GM19193 (cell line): ENCODE results near the gene NUP153.

Source experiments
- POLR2A ChIP-seq: IDR thresholded peaks from 4 replicates; pipeline ENCODE4 v1.6.1; 2011; ENCODE audit not compliant: insufficient read depth, insufficient read length; ENCODE audit errors: extremely low read depth

NUP153 gene

DNA sequence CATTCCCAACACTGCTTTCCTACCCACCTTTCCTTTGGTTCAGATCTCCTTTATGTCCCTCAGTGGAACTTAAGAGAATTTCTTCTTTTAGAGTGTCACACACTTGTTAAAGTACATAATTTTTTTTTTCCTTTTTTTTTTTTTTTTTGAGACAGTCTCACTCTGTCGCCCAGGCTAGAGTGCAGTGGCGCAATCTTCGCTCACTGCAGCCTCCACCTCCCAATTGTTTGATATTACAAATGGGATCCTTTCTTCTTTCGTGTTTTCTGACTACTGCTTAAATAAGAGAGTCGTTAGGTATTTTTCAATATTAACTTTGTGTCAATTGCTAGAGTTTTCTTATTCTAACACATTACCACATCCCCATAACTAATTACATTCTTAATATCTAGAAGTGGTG is 29.1 kb downstream of the NUP153 start:
- no peak for TF ChIP-seq POLR2A

DNA sequence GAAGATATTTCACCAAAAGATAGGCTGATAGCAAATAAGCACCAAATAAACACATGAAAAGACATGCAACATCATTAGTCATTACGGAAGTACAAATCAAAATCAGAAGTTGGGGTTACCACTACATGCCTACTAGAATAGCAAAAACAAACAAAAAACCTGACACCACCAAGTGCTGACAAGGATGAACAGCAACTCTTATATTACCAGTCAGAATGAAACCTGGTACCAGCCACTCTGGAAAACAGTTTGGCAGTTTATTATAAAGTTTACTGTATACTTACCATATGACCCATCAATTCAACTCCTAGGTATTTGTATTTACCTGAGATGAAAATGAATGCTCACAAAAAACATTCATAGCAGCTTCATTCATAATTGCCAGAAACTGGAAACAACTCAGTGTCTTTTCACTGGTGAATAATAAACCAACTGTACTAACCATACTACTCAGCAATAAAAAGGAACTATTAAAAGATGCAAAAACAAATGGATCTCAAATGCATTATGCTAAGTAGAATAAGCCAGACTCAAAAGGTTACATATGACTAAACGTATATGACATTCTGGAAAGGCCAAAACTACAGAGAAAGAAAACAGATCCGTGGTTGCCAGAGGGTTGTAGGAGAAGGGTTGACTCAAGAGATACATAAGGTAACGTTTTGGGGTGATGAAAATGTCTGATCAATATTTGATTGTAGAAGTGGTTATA is 33.0 kb downstream of the NUP153 start:
- no peak for TF ChIP-seq POLR2A

DNA sequence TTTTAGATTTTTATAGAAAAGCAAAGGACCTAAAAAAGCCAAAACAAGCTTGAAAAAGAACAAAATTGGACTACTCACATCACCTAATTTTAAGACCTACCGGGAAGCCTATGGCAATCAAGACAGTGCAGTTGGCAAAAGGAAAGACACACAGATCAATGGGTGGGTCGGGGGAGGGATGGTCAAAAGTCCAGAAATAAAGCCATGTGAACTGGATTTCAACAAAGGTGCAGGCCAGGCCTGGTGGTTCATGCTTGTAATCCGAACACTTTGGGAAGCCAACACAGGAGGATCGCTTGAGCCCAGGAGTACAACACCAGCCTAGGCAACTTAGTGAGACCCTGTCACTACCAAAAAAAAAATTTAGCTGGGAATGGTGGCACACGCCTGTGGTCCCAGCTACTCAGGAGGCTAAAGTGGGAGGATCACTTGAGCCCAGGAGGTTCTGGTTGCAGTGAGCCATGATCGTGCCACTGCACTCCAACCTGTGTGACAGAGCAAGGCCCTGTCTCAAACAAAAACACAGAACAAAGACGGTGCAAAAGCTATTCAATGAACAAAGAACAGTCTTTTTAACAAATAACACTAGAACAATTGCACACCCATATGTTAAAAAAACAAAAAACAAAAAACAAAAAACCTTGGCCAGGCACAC is 34.5 kb downstream of the NUP153 start:
- no peak for TF ChIP-seq POLR2A

DNA sequence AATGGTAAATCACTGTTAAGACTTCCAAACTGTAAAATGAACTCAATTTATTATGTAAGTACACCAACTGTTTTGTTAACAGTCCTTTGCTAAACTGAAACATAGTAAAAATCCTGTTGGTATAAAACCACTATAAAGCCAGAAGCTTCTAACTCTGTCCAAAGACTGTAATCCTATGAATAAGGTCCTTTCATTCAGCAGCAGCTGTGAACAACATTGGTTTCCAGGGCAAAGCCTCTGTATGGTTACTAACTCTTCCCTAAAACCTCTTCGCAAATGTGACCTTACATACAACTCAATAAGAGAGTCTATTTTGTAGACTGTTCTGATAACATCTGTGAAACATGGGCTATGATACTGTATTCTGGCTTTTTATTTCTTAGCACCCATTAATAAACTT is 40.1 kb downstream of the NUP153 start:
- no peak for TF ChIP-seq POLR2A

DNA sequence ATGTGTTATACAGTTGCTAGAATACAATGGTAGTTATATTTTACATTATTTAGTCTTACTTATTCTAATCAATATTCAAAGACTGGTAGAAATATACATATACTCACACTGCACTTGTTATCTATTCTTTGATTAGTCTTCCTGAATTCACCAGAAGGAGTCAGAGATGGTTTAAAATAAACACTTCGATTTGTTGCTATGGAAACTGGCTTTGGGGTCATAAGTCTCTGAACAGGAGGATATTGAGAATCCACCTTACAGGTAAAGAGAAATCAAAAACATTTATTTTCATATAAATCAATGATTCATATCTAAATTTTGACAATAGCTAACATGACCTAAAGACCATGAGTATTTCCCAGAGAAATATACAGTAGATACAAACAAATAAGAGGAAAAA is 41.6 kb downstream of the NUP153 start:
- TF ChIP-seq POLR2A: no peak

DNA sequence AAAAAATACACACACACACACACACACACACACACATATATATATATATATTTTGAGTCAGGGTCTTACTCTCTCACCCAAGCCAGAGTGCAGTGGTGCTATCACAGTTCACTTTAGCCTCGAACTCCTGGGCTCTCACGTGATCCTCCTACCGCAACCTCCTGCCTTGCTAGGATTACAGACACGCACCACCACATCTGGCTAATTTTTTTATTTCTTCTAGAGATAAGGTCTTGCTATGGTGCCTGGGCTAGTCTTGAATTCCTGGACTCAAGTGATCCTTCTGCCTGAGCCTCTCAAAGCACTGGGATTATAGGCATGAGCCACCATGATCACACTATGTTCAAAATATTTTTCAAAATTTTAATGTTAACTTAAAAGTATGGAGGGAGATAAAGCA is 43.5 kb downstream of the NUP153 start:
- no peak for TF ChIP-seq POLR2A

DNA sequence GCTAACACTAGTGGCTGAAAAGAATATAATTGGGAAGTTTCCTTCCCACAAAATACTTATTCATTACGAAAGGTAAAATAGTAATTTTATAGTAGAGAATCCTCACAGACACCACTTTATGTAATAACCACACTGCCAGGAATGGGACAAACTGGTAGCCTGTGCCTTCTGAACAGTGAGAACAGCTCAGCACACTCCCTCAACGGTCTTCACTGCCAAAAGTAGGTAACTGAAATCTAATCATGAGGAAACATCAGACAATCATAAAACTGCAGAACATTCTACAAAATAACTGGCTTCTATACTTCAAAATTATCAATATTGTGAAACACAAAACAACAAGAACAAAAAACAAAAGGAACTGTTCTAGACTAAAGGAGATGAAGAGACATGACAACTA is 44.1 kb downstream of the NUP153 start:
- TF ChIP-seq POLR2A: no peak

DNA sequence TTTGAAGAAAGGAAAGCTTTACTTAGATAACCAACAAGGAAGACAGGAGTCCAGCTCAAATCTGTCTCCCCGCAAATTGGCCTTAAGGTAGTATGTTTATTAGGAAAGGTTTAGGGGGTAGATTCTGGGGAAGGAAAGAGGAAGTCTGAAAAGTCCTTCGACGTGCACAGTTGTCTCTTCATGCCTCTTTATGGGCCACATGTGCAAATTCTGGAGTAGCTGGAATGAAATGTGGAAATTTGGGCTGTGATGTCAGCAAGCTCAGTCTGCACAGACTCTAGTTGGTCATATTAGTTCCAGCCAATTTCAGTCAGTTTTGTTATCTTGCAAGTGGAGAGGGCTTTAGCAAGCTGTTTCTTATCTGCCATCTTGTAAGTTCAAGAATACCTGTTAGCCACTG is 50.1 kb downstream of the NUP153 start:
- no peak for TF ChIP-seq POLR2A

DNA sequence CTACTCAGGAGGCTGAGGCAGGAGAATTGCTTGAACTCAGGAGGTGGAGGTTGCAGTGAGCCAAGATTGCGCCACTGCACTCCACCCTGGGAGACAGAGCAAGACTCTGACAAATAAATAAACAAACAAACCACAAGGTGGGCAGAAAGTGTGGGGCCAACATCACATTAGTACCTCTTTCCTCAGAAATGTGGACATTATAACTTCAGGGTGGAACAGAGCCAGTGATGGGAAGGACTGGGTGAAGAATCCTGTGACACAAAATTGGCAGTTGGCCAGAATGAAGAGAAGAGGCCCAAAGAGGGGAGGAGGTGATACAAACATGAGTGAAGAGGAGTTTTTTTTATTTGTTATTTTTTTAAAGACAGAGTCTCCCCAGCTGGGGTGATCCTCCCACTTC is 50.6 kb downstream of the NUP153 start:
- TF ChIP-seq POLR2A: no peak

DNA sequence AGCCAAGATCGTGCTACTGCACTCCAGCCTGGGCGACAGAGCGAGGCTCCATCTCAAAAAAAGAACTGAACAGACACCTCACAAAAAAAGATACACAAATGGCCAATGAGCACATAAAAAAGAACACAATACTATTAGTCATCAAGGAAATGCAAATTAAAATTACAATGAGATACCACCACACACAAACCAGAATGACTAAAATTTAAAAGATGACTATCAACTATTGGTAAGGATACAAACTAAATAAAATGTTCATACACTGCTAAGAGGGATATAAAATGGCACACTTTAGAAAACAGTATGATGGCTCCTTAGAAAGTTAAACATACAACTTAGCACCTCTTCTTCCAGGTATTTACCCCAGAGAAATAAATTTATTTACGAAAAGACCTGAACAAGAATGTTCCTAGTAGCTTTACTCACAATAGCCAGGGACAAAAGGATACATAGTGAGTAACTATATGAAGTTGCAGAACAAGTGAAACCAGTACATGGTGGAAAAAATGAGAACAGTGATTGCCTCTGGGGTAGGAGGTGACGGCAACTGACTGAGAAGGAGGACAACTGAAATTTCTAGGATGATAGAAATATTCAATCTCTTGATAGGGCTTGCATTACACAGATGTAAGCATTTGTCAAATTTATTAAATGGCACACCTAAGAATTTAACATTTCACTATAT is 53.4 kb downstream of the NUP153 start:
- TF ChIP-seq POLR2A: no peak

DNA sequence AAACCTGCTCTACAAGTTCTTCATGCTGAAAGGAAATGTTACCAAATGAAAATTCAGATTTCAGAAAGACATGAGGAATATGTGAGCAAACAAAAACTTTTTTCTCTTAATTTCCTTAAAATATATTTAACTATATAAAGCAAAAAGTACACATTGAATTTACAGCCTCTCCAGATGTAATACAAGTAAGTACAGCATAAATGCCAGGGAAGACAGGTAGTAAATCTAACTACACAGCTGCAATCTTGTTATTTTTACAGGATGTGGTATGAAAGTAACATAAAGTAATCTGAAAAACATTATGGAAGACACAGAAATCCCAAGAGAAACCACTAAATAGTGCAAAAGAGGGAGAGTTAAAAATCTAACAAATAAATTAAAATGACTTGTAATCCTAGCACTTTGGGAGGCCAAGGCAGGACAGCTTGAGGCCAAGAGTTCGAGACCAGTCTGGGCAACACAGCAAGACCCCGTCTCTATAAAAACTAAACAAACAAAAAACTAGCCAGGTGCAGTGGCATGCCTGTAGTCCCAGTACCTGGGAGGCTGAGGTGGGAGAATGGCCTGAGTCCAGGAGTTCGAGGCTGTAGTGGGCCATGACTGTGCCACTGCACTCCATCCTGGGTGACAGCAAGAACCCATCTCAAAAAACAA is 55.9 kb downstream of the NUP153 start:
- no peak for TF ChIP-seq POLR2A

DNA sequence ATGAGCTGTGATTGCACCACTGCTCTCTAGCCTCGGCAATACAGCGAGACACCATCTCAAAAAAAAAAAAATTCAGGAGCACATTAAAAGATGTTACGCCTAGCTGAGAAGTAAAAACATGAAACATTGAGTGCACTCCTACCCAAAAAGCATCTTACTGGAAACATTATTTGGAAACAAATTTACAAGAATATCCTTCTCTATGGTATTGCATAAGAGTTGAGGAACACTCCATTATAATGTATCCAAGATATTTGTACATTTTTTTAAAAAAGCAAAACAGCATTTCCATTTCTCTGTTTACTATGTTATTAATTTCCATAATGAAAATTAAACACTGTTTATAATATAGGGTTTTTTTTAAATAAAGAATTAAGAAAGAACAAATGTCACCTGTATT is 58.0 kb downstream of the NUP153 start:
- TF ChIP-seq POLR2A: no peak

DNA sequence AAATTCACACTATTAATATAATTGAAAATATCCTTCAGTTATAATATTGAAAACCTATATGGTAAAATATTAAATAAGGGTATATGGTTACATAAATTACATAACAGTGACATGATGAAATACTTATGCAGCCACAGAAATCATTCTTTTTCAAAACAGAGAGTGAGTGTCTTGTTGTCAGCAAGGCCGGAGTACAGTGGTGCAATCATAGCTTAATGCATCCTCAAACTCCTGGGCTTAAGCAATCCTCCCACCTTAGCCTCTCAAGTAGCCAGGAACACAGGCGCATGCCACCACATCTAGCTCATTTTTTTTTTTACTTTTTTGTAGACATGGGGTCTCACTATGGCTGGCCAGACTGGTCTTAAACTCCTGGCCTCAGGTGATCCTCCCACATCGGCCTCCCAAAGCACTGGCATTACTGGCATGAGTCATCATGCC is 66.2 kb downstream of the NUP153 start:
- TF ChIP-seq POLR2A: no peak

DNA sequence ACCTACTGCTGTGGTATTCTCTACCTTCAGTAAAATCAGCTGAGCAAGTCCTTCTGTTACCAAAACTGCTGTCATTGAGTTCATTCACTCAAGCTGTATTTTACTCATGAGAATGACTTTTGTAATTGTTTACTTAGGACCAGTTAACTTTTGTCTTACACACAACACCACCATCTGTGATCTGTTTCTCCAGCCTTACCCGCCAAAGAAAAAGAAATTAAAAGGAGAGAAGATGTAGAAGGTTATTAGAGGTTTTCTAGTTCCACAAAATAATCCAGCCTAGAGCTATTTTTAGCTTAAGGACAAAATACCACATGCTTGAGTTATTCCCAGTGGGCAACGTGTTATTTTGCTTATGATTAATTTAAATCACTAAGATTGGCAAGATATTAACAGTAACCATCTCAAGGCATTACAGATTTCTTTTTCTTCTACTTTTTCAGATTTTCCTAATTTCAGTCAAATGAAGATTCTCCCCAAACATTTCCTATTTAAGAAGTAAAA is 68.5 kb downstream of the NUP153 start:
- no peak for TF ChIP-seq POLR2A

DNA sequence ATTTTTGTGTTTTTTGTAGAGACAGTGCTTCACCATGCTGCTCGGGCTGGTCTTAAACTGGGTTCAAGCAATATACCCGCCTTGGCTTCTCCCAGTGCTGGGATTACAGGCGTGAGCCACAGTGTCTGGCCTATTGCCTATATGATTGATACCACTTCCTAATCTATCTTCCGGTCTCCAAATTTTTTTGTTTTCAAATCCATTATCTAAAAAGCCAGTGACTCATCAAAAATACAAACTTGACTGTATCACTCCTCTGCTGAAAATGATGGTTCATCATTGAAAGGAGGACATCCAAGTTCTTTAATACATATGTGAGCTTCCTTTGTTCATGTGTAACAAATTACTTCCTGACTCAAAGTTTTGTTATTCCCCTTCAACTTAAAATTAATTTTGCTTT is 71.2 kb downstream of the NUP153 start:
- no peak for TF ChIP-seq POLR2A

DNA sequence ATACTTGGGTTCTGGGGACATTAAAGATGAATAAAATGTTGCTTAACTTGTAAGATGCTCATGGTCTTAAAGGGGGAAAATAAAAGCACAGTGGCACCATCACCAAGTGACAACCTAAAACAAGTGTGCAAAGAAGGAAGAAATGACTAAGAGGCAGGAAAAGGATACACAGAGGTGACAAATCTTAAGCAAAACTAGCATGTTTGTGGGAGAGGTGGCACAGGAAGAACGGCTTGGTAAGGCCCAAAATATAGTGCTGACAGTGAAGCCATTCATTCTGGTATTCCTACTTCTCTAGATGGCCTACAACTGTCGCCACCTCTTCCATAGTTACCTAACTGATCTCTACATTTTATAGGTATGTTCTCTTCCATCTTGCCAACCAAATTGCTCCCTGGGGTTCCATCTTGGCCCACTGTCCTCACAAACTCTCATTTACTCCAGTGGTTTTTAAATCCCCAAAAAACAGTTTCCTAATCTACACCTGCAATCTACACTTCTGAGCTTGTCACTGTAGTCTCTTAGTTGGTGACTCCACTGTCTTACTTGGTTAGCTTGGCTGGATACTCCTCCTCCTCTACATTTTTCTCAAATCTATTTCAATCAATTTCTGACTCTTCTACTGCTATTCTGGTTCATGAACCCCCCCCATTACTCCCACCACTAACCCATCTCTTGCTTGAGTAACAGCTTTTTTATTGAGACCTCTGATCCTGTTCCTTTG is 73.1 kb downstream of the NUP153 start:
- TF ChIP-seq POLR2A: no peak

DNA sequence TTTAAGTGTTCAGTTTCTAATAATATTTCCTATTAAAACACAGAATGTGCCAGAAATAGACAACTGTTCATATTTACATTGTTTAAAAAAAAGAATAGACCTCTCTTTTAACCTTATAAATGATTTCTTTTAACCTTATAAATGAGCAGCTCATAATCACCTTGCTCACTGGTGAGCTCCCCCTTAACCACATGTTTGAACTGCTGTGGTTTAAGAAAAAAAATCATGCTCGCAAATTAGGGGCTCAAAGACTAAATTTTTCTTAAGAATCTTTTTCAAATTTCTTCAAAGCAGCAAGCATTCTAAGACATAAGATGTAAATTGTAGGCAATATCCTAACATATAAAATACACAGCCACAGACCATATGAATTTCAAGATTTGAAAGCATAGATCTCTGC is 73.8 kb downstream of the NUP153 start:
- no peak for TF ChIP-seq POLR2A
